GM23248 (cell line): ENCODE results near the gene BMAL1. TPM values are rescaled to one million over a fixed set of nuclear protein-coding genes. Genes with fewer than 3 reads are reported as not detected.

Source experiments
- DNase-seq: peaks from one replicate; pipeline ENCODE4 v3.0.0-alpha.2; 2015
- H2AFZ ChIP-seq: fragments of 200-600 bp; sonication (generic); 2 replicates; pipeline ENCODE4 v1.6.1; 2016; ENCODE audit warnings: antibody characterized with exemption
- H3F3A ChIP-seq: fragments of 200-600 bp; sonication (generic); 2 replicates; pipeline ENCODE4 v1.6.1; 2016; ENCODE audit warnings: mild to moderate bottlenecking, antibody characterized with exemption, mixed run types; ENCODE audit not compliant: insufficient read depth
- H3K27ac ChIP-seq: fragments of 200-600 bp; sonication (generic); 2 replicates; pipeline ENCODE4 v1.5.1; 2016; ENCODE audit warnings: mild to moderate bottlenecking
- H3K27me3 ChIP-seq: fragments of 200-600 bp; sonication (generic); replicated peaks from 2 replicates; pipeline ENCODE4 v1.6.1; 2016; ENCODE audit warnings: mild to moderate bottlenecking; ENCODE audit not compliant: insufficient read depth
- H3K36me3 ChIP-seq: fragments of 200-600 bp; sonication (generic); 2 replicates; pipeline ENCODE4 v1.6.1; 2016; ENCODE audit warnings: low read depth, mild to moderate bottlenecking
- H3K4me1 ChIP-seq: fragments of 200-600 bp; sonication (generic); 2 replicates; pipeline ENCODE4 v1.6.1; 2016; ENCODE audit warnings: mild to moderate bottlenecking; ENCODE audit not compliant: insufficient read depth
- H3K4me2 ChIP-seq: fragments of 200-600 bp; sonication (generic); one replicate; pipeline ENCODE4 v1.6.1; 2016; ENCODE audit warnings: mild to moderate bottlenecking; ENCODE audit not compliant: unreplicated experiment
- H3K4me3 ChIP-seq: fragments of 200-600 bp; sonication (generic); 2 replicates; pipeline ENCODE4 v1.5.1; 2016; ENCODE audit warnings: mild to moderate bottlenecking
- H3K79me2 ChIP-seq: fragments of 200-600 bp; sonication (generic); 2 replicates; pipeline ENCODE4 v1.6.1; 2016; ENCODE audit warnings: mild to moderate bottlenecking; ENCODE audit not compliant: insufficient read depth
- H3K9ac ChIP-seq: fragments of 200-600 bp; sonication (generic); 2 replicates; pipeline ENCODE4 v1.6.1; 2016; ENCODE audit warnings: mild to moderate bottlenecking
- H3K9me2 ChIP-seq: fragments of 200-600 bp; sonication (generic); 2 replicates; pipeline ENCODE4 v1.6.1; 2016; ENCODE audit warnings: mixed run types, mild to moderate bottlenecking, moderate library complexity; ENCODE audit not compliant: insufficient read depth
- H3K9me3 ChIP-seq: fragments of 200-600 bp; sonication (generic); one replicate; pipeline ENCODE4 v1.6.1; 2017; ENCODE audit warnings: low read depth
- H4K20me1 ChIP-seq: fragments of 200-600 bp; sonication (generic); 2 replicates; pipeline ENCODE4 v1.6.0; 2016; ENCODE audit not compliant: insufficient read depth
- EZH2 ChIP-seq: fragments of 200-600 bp; sonication (generic); IDR thresholded peaks from 2 replicates; pipeline ENCODE4 v1.6.1; 2018; ENCODE audit warnings: antibody characterized with exemption, mild to moderate bottlenecking; ENCODE audit not compliant: insufficient read depth, poor library complexity, severe bottlenecking
- EZH2phosphoT487 ChIP-seq: fragments of 200-600 bp; sonication (generic); IDR thresholded peaks from 2 replicates; pipeline ENCODE4 v1.6.1; 2018; ENCODE audit warnings: antibody characterized with exemption, moderate library complexity, mild to moderate bottlenecking, low read depth; ENCODE audit not compliant: insufficient read depth
- WGBS, 2 experiments: methylation state at CpG; one replicate each; pipeline ENCODE4 v1.1.6; 2015 to 2017; ENCODE audit warnings: low lambda C conversion rate in 2 of 2, low coverage in 1 of 2; ENCODE audit errors: missing lambda C conversion rate in 2 of 2; 5-methylcytosine and 5-hydroxymethylcytosine counted together
- in situ Hi-C: fragments of 300-500 bp; cut with MboI; formaldehyde crosslinking; loops from 2 replicates; pipeline ENCODE4 v1.15.0; 2020
- polyA plus RNA-seq: library from polyadenylated mRNA; unstranded; fragments of >200 nt; fragmentation: Nextera tagmentation; extraction: Ambion mirVana; gene quantifications from 2 replicates; pipeline ENCODE4 v1.2.1, GENCODE V29; 2016
- total RNA-seq: library from RNA; depleted of rRNA; stranded (reverse); fragments of >200 nt; shearing (Covaris generic); gene quantifications from 2 replicates; pipeline ENCODE4 v1.2.3, GENCODE V29; 2014

Gene BMAL1
- total and polyA plus RNA-seq, 2 experiments from 2014 or later = 31.9 to 41.7 TPM

DNA sequence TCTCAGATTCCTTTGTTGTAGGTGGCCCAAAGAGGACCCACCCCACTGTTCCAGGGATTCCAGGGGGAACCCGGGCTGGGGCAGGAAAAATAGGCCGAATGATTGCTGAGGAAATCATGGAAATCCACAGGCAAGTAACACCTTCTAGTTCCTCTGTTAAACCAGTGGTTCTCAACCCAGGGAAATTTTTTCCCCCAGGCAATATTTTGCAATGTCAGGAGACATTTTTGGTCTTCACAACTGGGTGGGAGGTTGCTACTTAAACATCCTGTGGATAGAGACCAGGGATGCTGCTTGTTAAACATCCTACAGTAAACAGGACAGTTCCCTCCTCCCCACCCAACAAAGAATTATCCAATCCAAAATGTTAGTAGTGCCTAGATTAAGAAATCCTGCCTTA is 100.7 kb downstream of the BMAL1 start:
- H3K9me3 ChIP-seq = no peaks in the 10 kb centered on the region
- H3K9me2 ChIP-seq = no peaks in the 10 kb centered on the region
- in situ Hi-C loops = no loop called here
- H3K4me2 ChIP-seq = no peak overlapping the region
- no peaks in the 10 kb centered on the region for H3K79me2 ChIP-seq
- TF ChIP-seq EZH2phosphoT487 (no peak), EZH2 (no peak)
- no peak overlapping the region for H3K9ac ChIP-seq
- peaks cover 35% of the 10 kb centered on the region for H3K36me3 ChIP-seq
- no peak for DNase-seq
- no peaks in the 10 kb centered on the region for H4K20me1 ChIP-seq
- WGBS, 2 experiments = 97% methylated on average over 2 of the region's 2 CpGs
- H3K4me1 ChIP-seq = no peaks in the 10 kb centered on the region
- H3K4me3 ChIP-seq = no peak overlapping the region
- no peak overlapping the region for H3K27ac ChIP-seq
- H3F3A ChIP-seq = peaks cover 5% of the 10 kb centered on the region; the same call in 1 of the 2 replicates
- H2AFZ ChIP-seq = no peak overlapping the region
- H3K27me3 ChIP-seq = no peaks in the 10 kb centered on the region

DNA sequence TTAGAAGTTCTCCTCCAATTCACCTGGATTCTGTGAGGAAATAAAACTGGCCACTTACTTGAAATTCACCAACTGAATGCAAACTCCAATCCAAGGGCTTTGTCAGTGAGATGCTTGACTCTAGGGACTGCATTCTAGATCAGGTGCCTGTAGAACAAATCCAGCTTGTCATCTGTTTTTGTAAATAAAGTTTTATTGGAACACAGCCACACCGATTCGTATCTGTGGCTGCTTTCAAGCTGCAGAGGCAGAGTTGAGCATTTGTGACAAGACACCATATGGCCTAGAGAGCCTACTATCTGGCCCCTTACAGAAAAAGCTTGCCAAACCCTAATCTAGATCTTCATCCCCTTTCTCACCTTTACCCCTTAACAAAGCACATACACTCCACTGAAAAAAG is 103.1 kb downstream of the BMAL1 start:
- H3K27ac ChIP-seq = no peak overlapping the region
- H3K9me3 ChIP-seq = no peaks in the 10 kb centered on the region
- H3K27me3 ChIP-seq = no peaks in the 10 kb centered on the region
- peaks cover 4% of the 10 kb centered on the region; the same call in 1 of the 2 replicates for H3K4me1 ChIP-seq
- TF ChIP-seq EZH2phosphoT487 (no peak), EZH2 (no peak)
- H4K20me1 ChIP-seq = no peaks in the 10 kb centered on the region
- no peaks in the 10 kb centered on the region for H3K9me2 ChIP-seq
- no peak for DNase-seq
- H3K4me3 ChIP-seq = no peak overlapping the region
- in situ Hi-C loops = no loop called here
- WGBS, 2 experiments = 83 to 84% methylated on average over 2 of the region's 2 CpGs
- no peak overlapping the region for H3K4me2 ChIP-seq
- H3K79me2 ChIP-seq = no peaks in the 10 kb centered on the region
- peaks cover 46% of the 10 kb centered on the region for H3K36me3 ChIP-seq
- H2AFZ ChIP-seq = no peak overlapping the region
- no peak overlapping the region for H3K9ac ChIP-seq
- peaks cover 23% of the 10 kb centered on the region for H3F3A ChIP-seq

DNA sequence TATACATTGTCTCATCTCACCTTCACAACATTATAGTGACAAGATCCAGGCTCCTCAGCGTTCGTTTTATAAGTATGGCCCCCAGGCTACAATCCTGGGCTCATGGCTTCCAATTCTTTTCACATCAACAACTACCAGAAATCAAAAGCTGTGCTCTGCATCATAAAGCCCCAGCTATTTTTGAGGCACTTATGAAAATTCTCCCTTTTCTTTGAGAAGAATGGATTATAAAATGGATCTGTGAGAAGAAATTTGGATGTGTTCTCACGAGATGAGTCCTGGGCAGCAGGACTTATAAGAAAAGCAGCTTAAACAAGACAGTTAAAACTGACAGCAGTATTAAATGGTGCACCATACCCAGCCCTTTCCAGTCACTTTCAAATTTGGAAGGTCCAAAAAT is 105.2 kb downstream of the BMAL1 start:
- peaks cover 4% of the 10 kb centered on the region; the same call in 1 of the 2 replicates for H3K4me1 ChIP-seq
- H3K27me3 ChIP-seq = no peaks in the 10 kb centered on the region
- no peaks in the 10 kb centered on the region for H3K9me3 ChIP-seq
- H3K79me2 ChIP-seq = no peaks in the 10 kb centered on the region
- H3K27ac ChIP-seq = no peak overlapping the region
- H3K4me2 ChIP-seq = no peak overlapping the region
- H3K36me3 ChIP-seq = peaks cover 59% of the 10 kb centered on the region
- H3F3A ChIP-seq = peaks cover 39% of the 10 kb centered on the region
- H2AFZ ChIP-seq = no peak overlapping the region
- no peaks in the 10 kb centered on the region for H3K9me2 ChIP-seq
- H3K9ac ChIP-seq = no peak overlapping the region
- in situ Hi-C loops = no loop called here
- TF ChIP-seq EZH2phosphoT487 = no peak
- no peak for TF ChIP-seq EZH2
- no peak for DNase-seq
- 88 to 89% methylated on average over 3 of the region's 3 CpGs for WGBS, 2 experiments
- no peaks in the 10 kb centered on the region for H4K20me1 ChIP-seq
- no peak overlapping the region for H3K4me3 ChIP-seq

DNA sequence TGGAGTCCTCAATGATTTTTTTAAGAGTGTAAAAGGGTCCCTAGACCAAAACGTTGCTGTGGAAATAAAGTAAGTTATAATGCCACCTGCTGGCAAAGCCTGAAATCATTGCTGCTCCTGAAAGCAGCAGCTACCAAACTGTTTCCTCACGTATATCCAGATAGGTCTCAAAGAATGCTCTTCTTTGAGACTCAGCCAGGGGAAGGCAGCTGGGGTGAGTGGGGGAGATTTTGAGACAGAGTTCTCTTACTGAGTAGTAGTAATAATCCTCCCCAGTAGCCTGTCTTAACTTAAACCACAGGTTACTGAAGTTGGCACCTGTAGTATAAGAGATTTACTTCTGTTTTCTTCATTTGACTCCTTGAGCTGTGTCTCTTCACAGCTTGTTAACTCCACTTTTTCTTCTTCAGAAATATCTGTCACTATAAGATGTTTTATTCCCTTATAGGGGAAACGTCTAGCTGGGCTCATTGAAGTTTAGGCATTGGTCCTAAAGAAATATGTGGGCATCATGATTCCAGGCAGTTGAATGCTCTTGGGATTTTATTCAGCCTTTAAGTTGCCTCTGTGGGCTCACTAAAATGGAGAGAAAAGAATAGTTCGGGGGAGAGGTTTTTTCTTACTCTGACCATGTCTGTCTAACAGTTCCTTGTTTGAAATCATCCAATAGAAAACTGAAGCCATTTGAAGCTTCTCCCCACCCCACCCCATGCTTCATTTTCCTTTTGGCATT is 107.5 kb downstream of the BMAL1 start:
- WGBS, 2 experiments = 31 to 32% methylated on average over 4 of the region's 4 CpGs
- H2AFZ ChIP-seq = no peak overlapping the region
- no peak overlapping the region for H3K4me2 ChIP-seq
- H3K4me3 ChIP-seq = no peak overlapping the region
- H3K79me2 ChIP-seq = no peaks in the 10 kb centered on the region
- H3K27me3 ChIP-seq = no peaks in the 10 kb centered on the region
- TF ChIP-seq EZH2 (no peak), EZH2phosphoT487 (no peak)
- peaks cover 42% of the 10 kb centered on the region for H3F3A ChIP-seq
- no peaks in the 10 kb centered on the region for H4K20me1 ChIP-seq
- H3K4me1 ChIP-seq = peaks cover 4% of the 10 kb centered on the region; the same call in 1 of the 2 replicates
- H3K9ac ChIP-seq = no peak overlapping the region
- H3K9me2 ChIP-seq = no peaks in the 10 kb centered on the region
- H3K27ac ChIP-seq = no peak overlapping the region; the same call in 1 of the 2 replicates
- H3K9me3 ChIP-seq = no peaks in the 10 kb centered on the region
- DNase-seq = peak; percentile 71
- in situ Hi-C loops = no loop called here
- H3K36me3 ChIP-seq = peaks cover 43% of the 10 kb centered on the region
